A673 (cell line): ENCODE measurements around the gene CPNE2. TPM values are rescaled to one million over a fixed set of nuclear protein-coding genes. Genes with fewer than 3 reads are reported as not detected.

Source experiments
- BruUV-seq: library from RNA; stranded (reverse); fragments of 400-500 nt; replicated peaks from 2 replicates; lab custom pipeline; 2021; lab: Mats Ljungman, UMichigan
- CTCF ChIA-PET: fragments of 300-600 bp; sonication (Branson Sonifier 250); formaldehyde crosslinking; loops from one replicate; lab custom pipeline; 2022; ENCODE audit warnings: antibody characterized with exemption; lab: Charles Lee
- POLR2A ChIA-PET: fragments of 300-600 bp; sonication (Branson Sonifier 250); formaldehyde crosslinking; loops from one replicate; lab custom pipeline; 2022; ENCODE audit warnings: antibody characterized with exemption; ENCODE audit not compliant: low non-redundant PET; lab: Charles Lee
- DNase-seq: peaks from one replicate; pipeline ENCODE4 v3.0.0-alpha.2; 2015; ENCODE audit warnings: low spot score
- H3K27ac ChIP-seq: fragments of 200-600 bp; sonication (generic); 2 replicates; pipeline ENCODE4 v1.5.1; 2016; ENCODE audit warnings: mixed run types, low read depth, mild to moderate bottlenecking, mixed read lengths, antibody characterized with exemption, low read length; ENCODE audit not compliant: poor library complexity, severe bottlenecking
- H3K27me3 ChIP-seq: fragments of 200-600 bp; sonication (generic); replicated peaks from 2 replicates; pipeline ENCODE4 v1.6.1; 2017; ENCODE audit warnings: mixed run types, low read depth, mild to moderate bottlenecking, mixed read lengths, antibody characterized with exemption, low read length; ENCODE audit not compliant: insufficient read depth, poor library complexity
- H3K36me3 ChIP-seq: fragments of 200-600 bp; sonication (generic); 2 replicates; pipeline ENCODE4 v1.6.1; 2016; ENCODE audit warnings: mixed run types, mild to moderate bottlenecking, mixed read lengths, antibody characterized with exemption, low read length; ENCODE audit not compliant: insufficient read depth, poor library complexity, severe bottlenecking
- H3K4me1 ChIP-seq: fragments of 200-600 bp; sonication (generic); 2 replicates; pipeline ENCODE4 v1.6.1; 2017; ENCODE audit warnings: mixed run types, mild to moderate bottlenecking, mixed read lengths, antibody characterized with exemption, low read length; ENCODE audit not compliant: insufficient read depth, poor library complexity, severe bottlenecking
- H3K4me3 ChIP-seq: fragments of 200-600 bp; sonication (generic); 2 replicates; pipeline ENCODE4 v1.5.1; 2016; ENCODE audit warnings: low read depth, mixed run types, mild to moderate bottlenecking, mixed read lengths, low read length; ENCODE audit not compliant: poor library complexity, severe bottlenecking
- H3K9me3 ChIP-seq: fragments of 200-600 bp; sonication (generic); 2 replicates; pipeline ENCODE4 v1.6.1; 2016; ENCODE audit warnings: mixed run types, low read depth, mild to moderate bottlenecking, mixed read lengths, antibody characterized with exemption, low read length; ENCODE audit not compliant: poor library complexity, severe bottlenecking
- CTCF ChIP-seq: fragments of 300-800, 200-600 bp; sonication (generic); conservative IDR thresholded peaks from 2 replicates; pipeline ENCODE4 v1.5.1; 2017; ENCODE audit warnings: low read depth, mild to moderate bottlenecking, antibody characterized with exemption, low read length, moderate library complexity, mixed read lengths
- EZH2 ChIP-seq: fragments of 200-600 bp; sonication (generic); IDR thresholded peaks from 2 replicates; pipeline ENCODE4 v1.6.1; 2017; ENCODE audit warnings: borderline replicate concordance, low read depth, mild to moderate bottlenecking, mixed read lengths, antibody characterized with exemption, low read length; ENCODE audit not compliant: poor library complexity, severe bottlenecking
- intact Hi-C: fragments of 100-400 bp; cut with micrococcal nuclease; formaldehyde crosslinking; loops from one replicate; pipeline ENCODE4 v1.10.0; 2022; ENCODE audit not compliant: unreplicated experiment
- total RNA-seq: library from RNA; stranded (reverse); gene quantifications from 2 replicates; pipeline ENCODE4 v1.2.3, GENCODE V29; 2021

Gene CPNE2
- total RNA-seq, 1 experiment from 2014 or later = 38.1 TPM

GRCh38 chr16:57133031-57133430 lies 40.6 kb downstream of the CPNE2 start:
- H3K27ac ChIP-seq = peak overlapping the region; percentile 57
- no TSS peak for BruUV-seq
- POLR2A ChIA-PET = no interaction called here
- H3K9me3 ChIP-seq = no peaks in the 10 kb centered on the region
- intact Hi-C loops = no loop called here
- no peaks in the 10 kb centered on the region for H3K36me3 ChIP-seq
- DNase-seq = no peak
- CTCF ChIA-PET = no interaction called here
- TF ChIP-seq CTCF (no peak), EZH2 (no peak)
- H3K27me3 ChIP-seq = no peaks in the 10 kb centered on the region
- H3K4me3 ChIP-seq = no peak overlapping the region
- peaks cover 10% of the 10 kb centered on the region for H3K4me1 ChIP-seq

GRCh38 chr16:57133886-57134285 lies 41.5 kb downstream of the CPNE2 start:
- no peaks in the 10 kb centered on the region for H3K9me3 ChIP-seq
- no TSS peak for BruUV-seq
- intact Hi-C loops = no loop called here
- H3K4me3 ChIP-seq = no peak overlapping the region
- ChIA-PET CTCF (no interaction called here), POLR2A (no interaction called here)
- peaks cover 10% of the 10 kb centered on the region for H3K4me1 ChIP-seq
- H3K27ac ChIP-seq = no peak overlapping the region
- TF ChIP-seq EZH2 (no peak), CTCF (no peak)
- H3K36me3 ChIP-seq = no peaks in the 10 kb centered on the region
- H3K27me3 ChIP-seq = no peaks in the 10 kb centered on the region
- DNase-seq = no peak

DNA sequence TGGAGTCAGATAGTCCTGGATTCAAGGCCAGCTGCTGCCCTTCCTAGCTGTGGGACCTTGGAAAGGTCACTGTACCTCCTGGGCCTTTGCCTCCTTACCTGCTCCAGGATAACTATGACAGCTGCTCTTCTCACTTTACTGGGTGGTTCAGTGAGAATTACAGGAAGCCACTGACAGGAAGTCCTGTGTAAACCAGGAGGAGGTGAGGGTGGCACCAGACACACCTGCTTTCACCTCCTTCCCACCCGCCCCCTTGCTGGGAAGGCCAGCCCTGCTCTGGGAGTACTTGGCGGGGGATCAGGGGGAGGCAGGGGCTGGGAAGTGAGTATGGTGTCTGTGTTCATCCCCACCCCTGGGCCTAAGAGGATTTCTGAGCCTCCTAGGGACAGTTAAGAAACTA lies 42.6 kb downstream of the CPNE2 start:
- BruUV-seq = no TSS peak
- TF ChIP-seq CTCF = no peak
- no peak for TF ChIP-seq EZH2
- intact Hi-C loops = no loop called here

More for the DNA sequence above, 42.6 kb downstream of the CPNE2 start:
- Histone ChIP-seq H3K27me3 (no peaks in the 10 kb centered on the region), H3K4me3 (no peak overlapping the region), H3K4me1 (peaks cover 10% of the 10 kb centered on the region), H3K9me3 (no peaks in the 10 kb centered on the region), H3K27ac (no peak overlapping the region), H3K36me3 (no peaks in the 10 kb centered on the region)
- no peak for DNase-seq
- POLR2A ChIA-PET = no interaction called here
- CTCF ChIA-PET = no interaction called here
